H1 (cell line): ENCODE measurements around the gene OBSCN. TPM values are rescaled to one million over a fixed set of nuclear protein-coding genes. Genes with fewer than 3 reads are reported as not detected.

ENCODE experiments used
- CTCF ChIA-PET: fragments of 300-600 bp; sonication (Branson Sonifier 250); formaldehyde crosslinking; loops from one replicate; lab custom pipeline; 2021; ENCODE audit not compliant: partially characterized antibody; lab: Charles Lee
- POLR2A ChIA-PET: fragments of 300-600 bp; sonication (Branson Sonifier 250); formaldehyde crosslinking; loops from one replicate; lab custom pipeline; 2021; ENCODE audit warnings: inconsistent platforms; ENCODE audit not compliant: partially characterized antibody; lab: Charles Lee
- DNase-seq, 2 experiments: peaks; one replicate each; pipeline versions ENCODE4 v3.0.0 to v3.0.0-alpha.2; 2010 to 2022; ENCODE audit warnings: low spot score in 2 of 2, low read depth in 1 of 2, mixed read lengths in 1 of 2
- FAIRE-seq: peaks from 2 replicates; lab custom pipeline; 2011; peaks lifted over from hg19 to GRCh38; lab: Jason Lieb, UNC
- H2AFZ ChIP-seq: 2 replicates; pipeline ENCODE4 v1.8.1; 2012; ENCODE audit warnings: low read length, inconsistent platforms
- H2AK5ac ChIP-seq: 2 replicates; pipeline ENCODE4 v1.6.1; 2013; ENCODE audit warnings: low read depth, low read length
- H2BK120ac ChIP-seq: replicated peaks from 2 replicates; pipeline ENCODE3; 2013; ENCODE audit warnings: low read depth, low read length, inconsistent platforms
- H2BK12ac ChIP-seq: 2 replicates; pipeline ENCODE4 v1.6.1; 2013; ENCODE audit warnings: low read depth, low read length
- H2BK15ac ChIP-seq: 2 replicates; pipeline ENCODE4 v1.6.1; 2013; ENCODE audit warnings: low read length
- H2BK20ac ChIP-seq: 2 replicates; pipeline ENCODE4 v1.6.1; 2013; ENCODE audit warnings: low read length
- H2BK5ac ChIP-seq: 2 replicates; pipeline ENCODE4 v1.6.1; 2013; ENCODE audit warnings: low read depth, low read length
- H3K14ac ChIP-seq: 2 replicates; pipeline ENCODE4 v1.6.1; 2013; ENCODE audit warnings: inconsistent platforms; ENCODE audit not compliant: insufficient read length
- H3K18ac ChIP-seq: 2 replicates; pipeline ENCODE4 v1.6.1; 2013; ENCODE audit warnings: low read length; ENCODE audit errors: extremely low read depth
- H3K23ac ChIP-seq: 2 replicates; pipeline ENCODE4 v1.6.1; 2013; ENCODE audit warnings: inconsistent platforms; ENCODE audit not compliant: insufficient read length
- H3K23me2 ChIP-seq: 2 replicates; pipeline ENCODE4 v1.6.1; 2013; ENCODE audit warnings: low read depth, low read length
- H3K27ac ChIP-seq: 2 replicates; pipeline ENCODE4 v1.6.1; 2011; ENCODE audit warnings: low read depth, low read length, inconsistent platforms
- H3K27me3 ChIP-seq, 4 experiments: replicated peaks in 1 of 4; 1 replicate in 1 of 4; 2 replicates in 3 of 4; pipeline versions ENCODE4 v1.6.1 to v1.8.1; 2011 to 2013; ENCODE audit warnings: low read length in 3 of 4, mild to moderate bottlenecking in 3 of 4, inconsistent platforms in 2 of 4, mixed read lengths in 2 of 4, moderate library complexity in 1 of 4; ENCODE audit not compliant: control insufficient read depth in 3 of 4, insufficient read depth in 3 of 4; ENCODE audit errors: extremely low read depth in 1 of 4
- H3K36me3 ChIP-seq, 4 experiments: 2 replicates each; pipeline versions ENCODE4 v1.6.1 to v1.8.1; 2011 to 2013; ENCODE audit warnings: mild to moderate bottlenecking in 4 of 4, low read length in 3 of 4, moderate library complexity in 2 of 4, control low read depth in 1 of 4, inconsistent platforms in 1 of 4; ENCODE audit not compliant: insufficient read depth in 4 of 4, control insufficient read depth in 2 of 4
- H3K4ac ChIP-seq: replicated peaks from 2 replicates; pipeline ENCODE3; 2013; ENCODE audit warnings: low read length, low read depth, mixed read lengths, inconsistent platforms; ENCODE audit not compliant: insufficient read length
- H3K4me1 ChIP-seq, 4 experiments: replicated peaks in 1 of 4; 1 replicate in 1 of 4; 2 replicates in 3 of 4; pipeline versions ENCODE4 v1.6.1 to v1.8.1; 2011 to 2013; ENCODE audit warnings: low read length in 3 of 4, inconsistent platforms in 2 of 4, mixed read lengths in 1 of 4; ENCODE audit not compliant: insufficient read depth in 4 of 4, control insufficient read depth in 3 of 4
- H3K4me2 ChIP-seq, 2 experiments: 2 replicates each; pipeline versions ENCODE4 v1.6.1 to v1.8.1; 2011 to 2013; ENCODE audit warnings: low read depth in 2 of 2, low read length in 2 of 2, control low read depth in 1 of 2, inconsistent platforms in 1 of 2, mild to moderate bottlenecking in 1 of 2; ENCODE audit not compliant: insufficient read depth in 1 of 2
- H3K4me3 ChIP-seq, 4 experiments: fragments of 200-600, 300-600 bp in 1 of 4; sonication (generic), shearing (Covaris generic), sonication (Bioruptor Twin) in 1 of 4; 2 replicates each; pipeline versions ENCODE4 v1.5.1 to v1.8.1; 2011 to 2016; ENCODE audit warnings: low read length in 4 of 4, low read depth in 3 of 4, control low read depth in 2 of 4, inconsistent platforms in 2 of 4, mild to moderate bottlenecking in 2 of 4, mixed read lengths in 1 of 4, moderate library complexity in 1 of 4; ENCODE audit not compliant: insufficient read depth in 2 of 4; ENCODE audit errors: extremely low read depth in 1 of 4
- H3K56ac ChIP-seq: replicated peaks from 2 replicates; pipeline ENCODE3; 2013; ENCODE audit warnings: low read depth, mild to moderate bottlenecking, mixed read lengths, low read length, inconsistent platforms; ENCODE audit not compliant: insufficient read length
- H3K79me1 ChIP-seq: 2 replicates; pipeline ENCODE4 v1.6.1; 2013; ENCODE audit warnings: low read depth, low read length, control low read depth
- H3K79me2 ChIP-seq, 2 experiments: 2 replicates each; pipeline versions ENCODE4 v1.6.1 to v1.8.1; 2012 to 2013; ENCODE audit warnings: low read length in 2 of 2, mild to moderate bottlenecking in 2 of 2, inconsistent platforms in 1 of 2; ENCODE audit not compliant: insufficient read depth in 2 of 2, control insufficient read depth in 1 of 2
- H3K9ac ChIP-seq, 4 experiments: replicated peaks in 1 of 4; 1 replicate in 1 of 4; 2 replicates in 3 of 4; pipeline versions ENCODE4 v1.6.1 to v1.8.1; 2011 to 2013; ENCODE audit warnings: low read depth in 3 of 4, low read length in 3 of 4, control low read depth in 2 of 4, mild to moderate bottlenecking in 2 of 4, moderate library complexity in 2 of 4, inconsistent platforms in 1 of 4; ENCODE audit errors: extremely low read depth in 1 of 4
- H3K9me3 ChIP-seq, 2 experiments: 2 replicates each; pipeline versions ENCODE4 v1.6.1 to v1.8.1; 2012 to 2013; ENCODE audit warnings: mild to moderate bottlenecking in 2 of 2, moderate library complexity in 2 of 2, control low read depth in 1 of 2, inconsistent platforms in 1 of 2, low read depth in 1 of 2, low read length in 1 of 2, mixed read lengths in 1 of 2; ENCODE audit not compliant: insufficient read depth in 2 of 2
- H4K20me1 ChIP-seq, 2 experiments: replicated peaks in 1 of 2; 2 replicates each; pipeline versions ENCODE3 to v1.8.1; 2011 to 2013; ENCODE audit warnings: inconsistent platforms in 2 of 2, low read length in 2 of 2, mild to moderate bottlenecking in 1 of 2; ENCODE audit not compliant: insufficient read depth in 2 of 2, control insufficient read depth in 1 of 2
- H4K5ac ChIP-seq: 2 replicates; pipeline ENCODE4 v1.6.1; 2013; ENCODE audit warnings: low read length, low read depth, mixed read lengths, inconsistent platforms; ENCODE audit not compliant: insufficient read length
- H4K8ac ChIP-seq: 2 replicates; pipeline ENCODE4 v1.8.0; 2013; ENCODE audit warnings: mild to moderate bottlenecking, moderate library complexity, low read length, inconsistent platforms; ENCODE audit not compliant: insufficient read depth; ENCODE audit errors: extremely low read depth
- H4K91ac ChIP-seq: replicated peaks from 2 replicates; pipeline ENCODE3; 2013; ENCODE audit warnings: low read length, mixed read lengths, inconsistent platforms; ENCODE audit not compliant: insufficient read length
- CTBP2 ChIP-seq: IDR thresholded peaks from 2 replicates; pipeline ENCODE4 v1.7.0; 2011; ENCODE audit warnings: borderline replicate concordance, mild to moderate bottlenecking, moderate library complexity, mixed read lengths, low read length; ENCODE audit not compliant: insufficient read depth, insufficient read length
- WGBS, 2 experiments: shearing (Covaris generic) in 1 of 2; methylation state at CpG; one replicate each; pipeline versions ENCODE4 v1.1.6 to v1.1.7; 2013 to 2015; ENCODE audit warnings: low lambda C conversion rate in 2 of 2, mixed read lengths in 2 of 2, inconsistent platforms in 1 of 2, low coverage in 1 of 2, missing lambda C conversion rate in 1 of 2; ENCODE audit not compliant: insufficient replicate concordance in 2 of 2, insufficient coverage in 1 of 2, insufficient read length in 1 of 2; ENCODE audit errors: extremely low coverage in 1 of 2, missing lambda C conversion rate in 1 of 2; 5-methylcytosine and 5-hydroxymethylcytosine counted together
- polyA plus RNA-seq, 7 experiments: library from polyadenylated mRNA; depleted of rRNA in 3 of 7; stranded (reverse) in 5 of 7; unstranded in 2 of 7; fragments of >200 nt in 5 of 7; fragments of 200-250 nt in 2 of 7; gene quantifications; 1 replicate in 5 of 7; 2 replicates in 1 of 7; 4 replicates in 1 of 7; pipeline versions ENCODE4 v1.2.1 to v1.2.3, GENCODE V29; 2011 to 2013; ENCODE audit warnings: missing spikeins in 2 of 7, mixed read lengths in 2 of 7
- total RNA-seq: library from RNA; stranded (reverse); fragmentation: NEBNext Ultra II Directional; extraction: Animal tissue kit (Norgen Biotek cat#: 25700); gene quantifications from 2 replicates; pipeline ENCODE4 v1.2.1, GENCODE V29; 2021

Gene OBSCN
- total and polyA plus RNA-seq, 2 of the 8 experiments (the other 6 are each of a cell fraction or from before 2014, with no cell fraction given): 7.5 to 28.4 TPM

GRCh38 chr1:228258486-228258885 lies 50.6 kb downstream of the OBSCN start:
- WGBS, 2 experiments: 91% methylated on average over 1 of the region's 1 CpG; no CpG with 5 or more reads in 1 of the 2 experiments
- Histone ChIP-seq H3K9ac (no peak overlapping the region), H3K79me1 (no peaks in the 10 kb centered on the region), H2BK15ac (no peak overlapping the region), H3K4me1 (no peaks in the 10 kb centered on the region), H3K36me3 (peaks cover 0 to 11% (median 2%) of the 10 kb centered on the region in 4 experiments; a peak in 3 of 8 replicates), H4K8ac (no peak overlapping the region), H2AK5ac (no peak overlapping the region), H2AFZ (no peak overlapping the region), H3K18ac (no peak overlapping the region), H3K4ac (no peak overlapping the region), H3K79me2 (no peaks in the 10 kb centered on the region), H2BK20ac (no peak overlapping the region), H3K56ac (no peak overlapping the region), H3K23me2 (no peaks in the 10 kb centered on the region), H2BK120ac (no peak overlapping the region), H4K20me1 (peaks cover 0 to 2% of the 10 kb centered on the region in 2 experiments), H3K4me3 (no peak overlapping the region), H3K14ac (no peak overlapping the region), H2BK12ac (no peak overlapping the region), H2BK5ac (no peak overlapping the region), H3K27ac (no peak overlapping the region), H4K5ac (no peak overlapping the region), H3K4me2 (no peak overlapping the region), H3K23ac (no peak overlapping the region), H3K9me3 (peaks cover 3 to 7% of the 10 kb centered on the region in 2 experiments; a peak in 2 of 4 replicates), H3K27me3 (no peaks in the 10 kb centered on the region), H4K91ac (no peak overlapping the region)
- no peak for FAIRE-seq
- POLR2A ChIA-PET: interaction anchor here (1.2 to 1.3 kb wide), 2 partner anchors 9 to 17 kb away, joined by 3 read pairs; no protein-coding TSS in a partner anchor
- CTCF ChIA-PET: interaction anchor here (1.1 to 2.8 kb wide), 5 partner anchors 9 to 26 kb away, joined by 3 to 16 read pairs (median 3); no protein-coding TSS in a partner anchor
- DNase-seq: no peak
- no peak for TF ChIP-seq CTBP2
